Calu3 (cell line): ENCODE results near the gene FUZ. TPM values are rescaled to one million over a fixed set of nuclear protein-coding genes. Genes with fewer than 3 reads are reported as not detected.

ENCODE experiments used
- BruUV-seq: library from RNA; stranded (reverse); fragments of 400-500 nt; replicated peaks from 2 replicates; lab custom pipeline; 2021; lab: Mats Ljungman, UMichigan
- CTCF ChIA-PET: fragments of 300-600 bp; sonication (Branson Sonifier 250); formaldehyde crosslinking; loops from one replicate; lab custom pipeline; 2022; ENCODE audit warnings: antibody characterized with exemption; lab: Charles Lee
- DNase-seq: peaks from one replicate; pipeline ENCODE4 v3.0.0; 2022
- H3K27ac Mint-ChIP-seq: one replicate; pipeline ENCODE4 v1.8.0; 2022; ENCODE audit warnings: mixed read lengths; ENCODE audit not compliant: unreplicated experiment
- H3K27me3 Mint-ChIP-seq: one replicate; pipeline ENCODE4 v1.8.0; 2022; ENCODE audit warnings: mixed read lengths; ENCODE audit not compliant: unreplicated experiment
- H3K36me3 Mint-ChIP-seq: one replicate; pipeline ENCODE4 v1.8.0; 2022; ENCODE audit warnings: mild to moderate bottlenecking, moderate library complexity, mixed read lengths; ENCODE audit not compliant: insufficient read depth, unreplicated experiment
- H3K4me1 Mint-ChIP-seq: one replicate; pipeline ENCODE4 v1.8.0; 2022; ENCODE audit warnings: mild to moderate bottlenecking, low read depth, mixed read lengths; ENCODE audit not compliant: unreplicated experiment
- H3K4me3 Mint-ChIP-seq: one replicate; pipeline ENCODE4 v1.8.0; 2022; ENCODE audit warnings: mild to moderate bottlenecking, low read depth, moderate library complexity, mixed read lengths; ENCODE audit not compliant: unreplicated experiment
- H3K9me3 Mint-ChIP-seq: one replicate; pipeline ENCODE4 v1.8.0; 2022; ENCODE audit warnings: low read depth, mixed read lengths; ENCODE audit not compliant: unreplicated experiment
- intact Hi-C: fragments of 100-400 bp; cut with micrococcal nuclease; formaldehyde crosslinking; loops from one replicate; pipeline ENCODE4 v1.10.0; 2022; ENCODE audit not compliant: unreplicated experiment
- microRNA-seq: library from miRNA; unstranded; fragments of <30 nt; microRNA quantifications from one replicate; pipeline ENCODE4 v1.2.0, GENCODE V29; 2022
- total RNA-seq: library from RNA; stranded (reverse); gene quantifications from 2 replicates; pipeline ENCODE4 v1.2.3, GENCODE V29; 2022
- TF ChIP-seq, protein P1 (sequence below): fragments of 200-600 bp; IDR thresholded peaks from one replicate; pipeline ENCODE4 v1.8.0; 2022; ENCODE audit warnings: antibody characterized with exemption; ENCODE audit not compliant: unreplicated experiment

The FUZ gene
- total RNA-seq, 1 experiment from 2014 or later = 12.2 TPM

DNA sequence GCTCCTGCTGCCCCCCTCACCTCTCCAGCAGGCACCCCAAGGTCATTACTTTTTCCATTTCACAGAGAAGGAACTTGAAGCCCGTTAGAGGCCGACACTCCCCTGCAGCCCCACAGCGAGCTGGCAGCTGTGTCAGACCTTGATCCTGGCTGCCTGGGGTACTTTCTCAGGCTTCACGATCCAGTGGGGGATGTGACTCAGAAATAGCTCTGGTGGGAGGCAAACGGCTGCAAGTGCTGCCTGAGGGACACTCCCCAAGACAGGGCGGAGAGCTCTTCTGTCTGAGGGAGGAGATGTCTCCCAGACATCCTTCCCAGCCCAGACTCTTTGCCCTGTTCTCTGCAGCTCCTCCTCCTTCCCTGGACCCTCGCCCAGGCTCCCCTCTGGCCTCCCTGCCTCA is 54.8 kb downstream of the FUZ start:
- Mint-ChIP-seq H3K9me3 (peaks cover 3% of the 10 kb centered on the region), H3K36me3 (no peaks in the 10 kb centered on the region), H3K27ac (no peak overlapping the region), H3K4me1 (no peaks in the 10 kb centered on the region), H3K27me3 (peaks cover 18% of the 10 kb centered on the region), H3K4me3 (no peak overlapping the region)
- BruUV-seq = no TSS peak
- TF ChIP-seq, protein P1, sequence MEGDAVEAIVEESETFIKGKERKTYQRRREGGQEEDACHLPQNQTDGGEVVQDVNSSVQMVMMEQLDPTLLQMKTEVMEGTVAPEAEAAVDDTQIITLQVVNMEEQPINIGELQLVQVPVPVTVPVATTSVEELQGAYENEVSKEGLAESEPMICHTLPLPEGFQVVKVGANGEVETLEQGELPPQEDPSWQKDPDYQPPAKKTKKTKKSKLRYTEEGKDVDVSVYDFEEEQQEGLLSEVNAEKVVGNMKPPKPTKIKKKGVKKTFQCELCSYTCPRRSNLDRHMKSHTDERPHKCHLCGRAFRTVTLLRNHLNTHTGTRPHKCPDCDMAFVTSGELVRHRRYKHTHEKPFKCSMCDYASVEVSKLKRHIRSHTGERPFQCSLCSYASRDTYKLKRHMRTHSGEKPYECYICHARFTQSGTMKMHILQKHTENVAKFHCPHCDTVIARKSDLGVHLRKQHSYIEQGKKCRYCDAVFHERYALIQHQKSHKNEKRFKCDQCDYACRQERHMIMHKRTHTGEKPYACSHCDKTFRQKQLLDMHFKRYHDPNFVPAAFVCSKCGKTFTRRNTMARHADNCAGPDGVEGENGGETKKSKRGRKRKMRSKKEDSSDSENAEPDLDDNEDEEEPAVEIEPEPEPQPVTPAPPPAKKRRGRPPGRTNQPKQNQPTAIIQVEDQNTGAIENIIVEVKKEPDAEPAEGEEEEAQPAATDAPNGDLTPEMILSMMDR = no peak
- intact Hi-C loops = no loop called here
- no peak for DNase-seq
- CTCF ChIA-PET = interaction anchor here (0.6 to 0.9 kb wide), 3 partner anchors 8 to 725 kb away, joined by 3 to 8 read pairs (median 6); partner anchors contain the start of gene AP2A1

Small RNA genes within 50 kb of the gene (microRNA-seq; reads per million reads assigned to microRNA genes)
- gene MIR4749 (6.0 reads per million, percentile 20 among the genes with 10 or more reads in this experiment), gene MIR6799 (not detected), gene MIR6800 (2.5 reads per million)

Other genes with a start within 250 kb of the FUZ start
- gene NOSIP, start 232.7 kb downstream of the FUZ start, total RNA-seq = 76.9 and 81.2 TPM in 2 replicates
- 19.0 and 22.1 TPM in 2 replicates for gene PRRG2, start 232.0 kb downstream of the FUZ start, total RNA-seq
- gene PRR12, start 222.1 kb downstream of the FUZ start, total RNA-seq = 51.4 and 53.0 TPM in 2 replicates
- 70.4 and 82.2 TPM in 2 replicates for gene RRAS, start 173.1 kb downstream of the FUZ start, total RNA-seq
- 129 and 137 TPM in 2 replicates for gene SCAF1, start 171.1 kb downstream of the FUZ start, total RNA-seq
- 189 and 191 TPM in 2 replicates for gene IRF3, start 147.4 kb downstream of the FUZ start, total RNA-seq
- gene BCL2L12, start 147.4 kb downstream of the FUZ start, total RNA-seq = 66.5 and 70.8 TPM in 2 replicates
- gene PRMT1, start 136.0 kb downstream of the FUZ start, total RNA-seq = 350 and 369 TPM in 2 replicates
- 17.0 and 18.5 TPM in 2 replicates for gene ADM5, start 123.7 kb downstream of the FUZ start, total RNA-seq
- 0.57 and 1.4 TPM in 2 replicates for gene CPT1C, start 122.2 kb downstream of the FUZ start, total RNA-seq
- gene TSKS, start 50.0 kb downstream of the FUZ start, total RNA-seq = not detected in 2 replicates
- gene AP2A1, start 46.3 kb downstream of the FUZ start, total RNA-seq = 80.1 and 89.0 TPM in 2 replicates
- 89.7 and 95.8 TPM in 2 replicates for gene MED25, start 5.0 kb upstream of the FUZ start, total RNA-seq
- 231 and 256 TPM in 2 replicates for gene PTOV1, start 37.9 kb upstream of the FUZ start, total RNA-seq
- gene PNKP, start 54.3 kb upstream of the FUZ start, total RNA-seq = 185 and 189 TPM in 2 replicates
- 58.9 and 65.2 TPM in 2 replicates for gene AKT1S1, start 64.1 kb upstream of the FUZ start, total RNA-seq
- 54.7 and 56.9 TPM in 2 replicates for gene TBC1D17, start 64.4 kb upstream of the FUZ start, total RNA-seq
- 8.2 and 10.7 TPM in 2 replicates for gene IL4I1, start 83.6 kb upstream of the FUZ start, total RNA-seq
- gene ATF5, start 115.9 kb upstream of the FUZ start, total RNA-seq = 30.7 and 40.6 TPM in 2 replicates
- 116 and 124 TPM in 2 replicates for gene NUP62, start 116.2 kb upstream of the FUZ start, total RNA-seq
- not detected in 2 replicates for gene SIGLEC11, start 147.9 kb upstream of the FUZ start, total RNA-seq
- 68.4 and 74.5 TPM in 2 replicates for gene VRK3, start 212.1 kb upstream of the FUZ start, total RNA-seq
- 27.2 and 28.8 TPM in 2 replicates for gene ZNF473, start 212.7 kb upstream of the FUZ start, total RNA-seq